HG02571 (cell line): ENCODE measurements around the gene TUBGCP3.

Source experiments
- ATAC-seq: cut with Tn5 transposase; IDR thresholded peaks from one replicate; pipeline ENCODE4 v1.9.1; 2021; ENCODE audit warnings: mild to moderate bottlenecking, moderate library complexity; ENCODE audit not compliant: unreplicated experiment

Gene TUBGCP3

GRCh38 chr13:112443191-112443994, 144.6 kb downstream of the TUBGCP3 start:
- ATAC-seq: no peak

- ATAC-seq: no peak
These were observed 145.4 kb downstream of the TUBGCP3 start for GRCh38 chr13:112442483-112443090.

- no peak for ATAC-seq
These were observed 146.1 kb downstream of the TUBGCP3 start for GRCh38 chr13:112441779-112442310.

GRCh38 chr13:112441226-112441625, 146.7 kb downstream of the TUBGCP3 start:
- ATAC-seq: no peak

- ATAC-seq: no peak
These were observed 149.4 kb downstream of the TUBGCP3 start for GRCh38 chr13:112438515-112438914.

GRCh38 chr13:112438094-112438493, 149.9 kb downstream of the TUBGCP3 start:
- ATAC-seq: no peak

- ATAC-seq: no peak
These were observed 152.0 kb downstream of the TUBGCP3 start for GRCh38 chr13:112435973-112436372.
